Spleen (tissue), 11 donors: ENCODE results near the gene CMTM4. TPM values are rescaled to one million over a fixed set of nuclear protein-coding genes. Genes with fewer than 3 reads are reported as not detected.
A peak's percentile ranks its signal among the peaks of the same experiment; 100 is the strongest.

ENCODE experiments used
- DNase-seq: peaks from one replicate; pipeline ENCODE4 v3.0.0-alpha.2; 2020
- H3K27ac ChIP-seq, 8 donors: fragments of 200-600 bp; sonication (generic) in 7 of 8; 1 replicate in 4 of 8; 2 replicates in 4 of 8; pipeline versions ENCODE4 v1.5.0 to v1.8.0; 2016 to 2021; ENCODE audit warnings: inconsistent platforms in 4 of 8, mild to moderate bottlenecking in 4 of 8, moderate library complexity in 1 of 8
- H3K27me3 ChIP-seq, 7 donors: fragments of 200-600 bp; sonication (generic) in 6 of 7; replicated peaks in 1 of 7; 1 replicate in 4 of 7; 2 replicates in 3 of 7; pipeline versions ENCODE4 v1.5.0 to v1.8.0; 2016 to 2021; ENCODE audit warnings: inconsistent platforms in 3 of 7, mild to moderate bottlenecking in 1 of 7
- H3K36me3 ChIP-seq, 6 donors: fragments of 200-600 bp; sonication (generic) in 5 of 6; 1 replicate in 4 of 6; 2 replicates in 2 of 6; pipeline versions ENCODE4 v1.5.0 to v1.8.0; 2016 to 2021; ENCODE audit warnings: inconsistent platforms in 2 of 6
- H3K4me1 ChIP-seq, 6 donors: fragments of 200-600 bp; sonication (generic) in 5 of 6; 1 replicate in 3 of 6; 2 replicates in 3 of 6; pipeline versions ENCODE4 v1.5.0 to v1.8.0; 2016 to 2021; ENCODE audit warnings: inconsistent platforms in 3 of 6
- H3K4me3 ChIP-seq, 8 donors: fragments of 200-600 bp; sonication (generic) in 7 of 8; 1 replicate in 4 of 8; 2 replicates in 4 of 8; pipeline versions ENCODE4 v1.5.0 to v1.8.0; 2016 to 2021; ENCODE audit warnings: inconsistent platforms in 4 of 8, mild to moderate bottlenecking in 4 of 8, moderate library complexity in 2 of 8
- H3K9me3 ChIP-seq, 8 donors: fragments of 200-600 bp; sonication (generic) in 7 of 8; 1 replicate in 4 of 8; 2 replicates in 4 of 8; pipeline versions ENCODE4 v1.5.0 to v1.8.0; 2016 to 2021; ENCODE audit warnings: inconsistent platforms in 4 of 8
- CTCF ChIP-seq, 11 experiments: fragments of 200-600 bp in 7 of 11; fragments of 450-650 bp in 4 of 11; sonication (generic) in 4 of 11; IDR thresholded peaks in 8 of 11; conservative IDR thresholded peaks in 3 of 11; 1 replicate in 7 of 11; 2 replicates in 4 of 11; pipeline versions ENCODE4 v1.4.0 to v1.8.0; 2016 to 2021; ENCODE audit warnings: antibody characterized with exemption in 11 of 11, inconsistent platforms in 4 of 11, mild to moderate bottlenecking in 1 of 11
- POLR2A ChIP-seq, 3 donors: fragments of 450-650 bp; IDR thresholded peaks; one replicate each; pipeline ENCODE4 v1.5.1; 2017; ENCODE audit warnings: antibody characterized with exemption in 3 of 3, mild to moderate bottlenecking in 1 of 3
- POLR2AphosphoS5 ChIP-seq, 3 donors: sonication (generic); formaldehyde crosslinking; IDR thresholded peaks; one replicate each; pipeline ENCODE4 v1.5.1; 2017; ENCODE audit warnings: antibody characterized with exemption in 3 of 3
- WGBS, 5 donors: extraction: QIAGEN DNeasy Blood & Tissue Kit in 3 of 5; methylation state at CpG; one replicate each; pipeline versions ENCODE4 v1.1.5 to v1.1.7; 2013 to 2018; 5-methylcytosine and 5-hydroxymethylcytosine counted together
- intact Hi-C: fragments of 100-400 bp; cut with DNase I; formaldehyde crosslinking; loops from one replicate; pipeline ENCODE4 v1.15.0; 2023; ENCODE audit warnings: low total_unique reads
- polyA plus RNA-seq, 3 donors: library from polyadenylated mRNA; stranded (reverse); fragments of 200-250 nt; gene quantifications; one replicate each; pipeline ENCODE4 v1.2.1, GENCODE V29; 2013
- total RNA-seq, 7 donors: library from RNA; depleted of rRNA in 3 of 7; stranded (reverse); fragments of >200 nt in 3 of 7; fragmentation: NEBNext Ultra II Directional in 4 of 7; extraction: Animal tissue kit (Norgen Biotek cat#: 25700) in 4 of 7; gene quantifications; one replicate each; pipeline versions ENCODE4 v1.1.0 to v1.2.1, GENCODE V29; 2016 to 2021
- donor health status: healthy with polysubstance abuse.
- donor health status: DM: no; HTN: no; CAD: no; lungs with moderate emphysema.
- donor health status: DM: no; HTN: no; CAD: no.
- donor health status: Bipolar disorder and iron deficiency.
- donor health status: healthy.
- donor health status: DM: no; HTN: no; CAD: no.
- donor health status: DM: yes; HTN: yes; CAD: no.

The CMTM4 gene
- total and polyA plus RNA-seq, 10 donors, result 0.70 to 10.2 (median 5.7) TPM

DNA sequence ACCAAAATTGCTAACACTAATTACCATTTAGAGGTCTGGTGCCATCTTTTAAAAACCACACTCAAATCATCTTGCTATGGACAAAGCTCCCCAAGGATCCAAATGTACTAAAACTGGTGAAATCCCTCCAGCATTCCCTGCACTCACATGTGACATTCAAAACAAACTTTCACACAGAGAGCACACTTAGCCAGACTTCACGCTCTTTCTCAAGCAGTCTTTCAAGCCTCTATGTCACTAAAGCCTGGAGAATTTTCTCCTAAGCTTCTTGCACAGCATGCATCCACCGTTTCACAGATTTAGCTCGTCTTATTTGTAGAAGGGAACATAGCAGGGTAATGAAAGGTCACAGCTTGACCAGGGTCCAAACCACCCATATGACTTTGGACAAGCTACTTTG lies 72.8 kb downstream of the CMTM4 start:
- intact Hi-C loops, result no loop called here
- Histone ChIP-seq H3K27me3 (no peaks in the 10 kb centered on the region), H3K36me3 (peaks cover 0 to 15% (median 0%) of the 10 kb centered on the region in 6 donors), H3K27ac (no peak overlapping the region), H3K4me3 (no peak overlapping the region), H3K9me3 (no peaks in the 10 kb centered on the region), H3K4me1 (peaks cover 0 to 11% (median 0%) of the 10 kb centered on the region in 6 donors)
- no peak for TF ChIP-seq CTCF (IDR thresholded peaks at IDR 0.05 in 8 of 11, conservative IDR thresholded peaks at IDR 0.05 in 3 of 11)
- TF ChIP-seq POLR2AphosphoS5 (IDR thresholded peaks at IDR 0.05), result no peak
- no peak for TF ChIP-seq POLR2A (IDR thresholded peaks at IDR 0.05)
- DNase-seq, result no peak
- WGBS, 5 donors, result 89 to 95% (median 90%) methylated on average over 3 of the region's 3 CpGs

DNA sequence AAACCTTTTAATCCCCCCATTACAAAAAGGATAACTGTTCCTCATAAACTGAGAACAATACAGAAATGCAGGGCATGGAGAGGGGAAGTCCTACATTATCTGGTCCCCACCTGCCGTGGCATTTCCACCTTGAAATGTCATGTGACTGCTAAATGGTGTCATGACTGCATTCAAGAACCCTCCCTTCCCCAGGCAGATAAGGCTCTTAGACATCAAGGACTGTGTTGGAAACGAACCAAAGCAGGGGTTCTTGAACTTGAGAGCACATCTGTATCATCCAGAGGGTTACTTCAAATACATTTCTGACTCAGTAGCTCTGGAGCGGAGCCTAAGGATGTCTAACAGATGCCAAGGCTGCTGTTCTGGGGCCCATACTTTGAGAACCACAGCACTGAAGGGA lies 73.7 kb downstream of the CMTM4 start:
- Histone ChIP-seq H3K4me3 (no peak overlapping the region), H3K36me3 (peaks cover 0 to 21% (median 0%) of the 10 kb centered on the region in 6 donors), H3K27me3 (no peaks in the 10 kb centered on the region), H3K9me3 (no peaks in the 10 kb centered on the region), H3K27ac (no peak overlapping the region), H3K4me1 (peaks cover 0 to 11% (median 0%) of the 10 kb centered on the region in 6 donors)
- TF ChIP-seq POLR2AphosphoS5 (IDR thresholded peaks at IDR 0.05) (no peak), POLR2A (IDR thresholded peaks at IDR 0.05) (no peak), CTCF (IDR thresholded peaks at IDR 0.05 in 8 of 11, conservative IDR thresholded peaks at IDR 0.05 in 3 of 11) (no peak)
- intact Hi-C loops, result no loop called here
- no peak for DNase-seq
- WGBS, 5 donors, result 54 to 74% (median 70%) methylated on average over 3 of the region's 3 CpGs

DNA sequence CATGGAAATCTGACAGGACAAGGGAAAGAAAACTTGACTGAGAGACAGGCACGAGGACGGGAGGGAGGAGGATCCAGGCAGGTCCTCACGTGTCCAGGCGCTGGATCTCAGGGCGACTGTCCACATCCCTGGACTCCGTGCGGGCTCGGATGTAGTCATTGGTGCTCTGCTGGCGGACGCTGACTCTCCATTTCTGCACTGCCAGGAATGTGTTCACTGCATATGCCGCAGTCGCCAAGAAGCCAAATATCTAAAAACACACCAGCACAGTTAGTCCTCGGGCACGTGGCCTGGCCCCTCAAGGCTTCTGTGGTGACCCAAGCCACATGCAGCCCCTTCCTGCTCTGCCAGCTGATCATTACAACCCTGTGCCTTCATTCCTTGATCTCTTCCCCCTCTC lies 74.6 kb downstream of the CMTM4 start:
- TF ChIP-seq POLR2A (IDR thresholded peaks at IDR 0.05) (no peak), POLR2AphosphoS5 (IDR thresholded peaks at IDR 0.05) (no peak), CTCF (IDR thresholded peaks at IDR 0.05 in 8 of 11, conservative IDR thresholded peaks at IDR 0.05 in 3 of 11) (no peak)
- Histone ChIP-seq H3K36me3 (peaks cover 0 to 21% (median 0%) of the 10 kb centered on the region in 6 donors), H3K27ac (no peak overlapping the region), H3K4me3 (no peak overlapping the region), H3K27me3 (no peaks in the 10 kb centered on the region), H3K9me3 (no peaks in the 10 kb centered on the region), H3K4me1 (peaks cover 0 to 11% (median 0%) of the 10 kb centered on the region in 6 donors)
- intact Hi-C loops, result no loop called here
- DNase-seq, result peak; percentile 39
- WGBS, 5 donors, result 93 to 98% (median 96%) methylated on average over 12 to 14 of the region's 14 CpGs

DNA sequence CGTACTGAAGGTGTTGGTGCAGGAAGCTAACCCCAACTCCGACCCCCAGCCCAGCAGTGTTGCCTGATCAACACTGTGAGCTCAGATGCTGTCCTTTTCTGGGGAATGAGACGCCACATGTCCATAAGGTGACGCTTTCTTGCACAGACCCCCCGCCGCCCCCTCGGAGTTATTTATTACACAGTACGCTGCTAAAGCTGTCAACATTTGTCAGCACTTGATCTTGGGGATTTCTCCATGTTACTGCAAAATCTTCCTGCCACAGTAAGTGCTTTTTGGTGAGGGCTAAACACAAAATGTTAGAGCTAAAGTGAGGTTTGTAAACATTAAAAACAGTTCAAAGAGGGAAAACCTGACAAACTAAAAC lies 76.1 kb downstream of the CMTM4 start:
- Histone ChIP-seq H3K27me3 (no peaks in the 10 kb centered on the region), H3K27ac (no peak overlapping the region), H3K4me3 (no peak overlapping the region), H3K4me1 (peaks cover 0 to 11% (median 0%) of the 10 kb centered on the region in 6 donors), H3K9me3 (no peaks in the 10 kb centered on the region), H3K36me3 (peaks cover 0 to 21% (median 0%) of the 10 kb centered on the region in 6 donors)
- intact Hi-C loops, result no loop called here
- TF ChIP-seq POLR2A (IDR thresholded peaks at IDR 0.05) (no peak), CTCF (IDR thresholded peaks at IDR 0.05 in 8 of 11, conservative IDR thresholded peaks at IDR 0.05 in 3 of 11) (no peak), POLR2AphosphoS5 (IDR thresholded peaks at IDR 0.05) (no peak)
- 90 to 97% (median 92%) methylated on average over 7 to 8 of the region's 8 CpGs for WGBS, 5 donors
- no peak for DNase-seq
